ENCODE results near the gene TANC1.

- TF ChIP-seq POLR2AphosphoS5 (IDR thresholded peaks at IDR 0.05), result no peak
- no peak for TF ChIP-seq CTCF (IDR thresholded peaks at IDR 0.05)
- TF ChIP-seq POLR2A (IDR thresholded peaks at IDR 0.05), result no peak
These were observed 60.3 kb downstream of the TANC1 start for GRCh38 chr2:159028776-159029175.

All from sigmoid colon (tissue), 4 donors.